Keratinocyte (primary cell): ENCODE results near the gene HYDIN.

Experiments used
- CTCF ChIP-seq, 3 experiments: IDR thresholded peaks in 1 of 3; conservative IDR thresholded peaks in 1 of 3; optimal IDR thresholded peaks in 1 of 3; 2 replicates in 2 of 3; 3 replicates in 1 of 3; pipeline versions ENCODE3 to v1.5.1; 2011; ENCODE audit warnings: low read length in 3 of 3, mild to moderate bottlenecking in 3 of 3, moderate library complexity in 2 of 3, control low read depth in 1 of 3, inconsistent platforms in 1 of 3; ENCODE audit not compliant: insufficient read depth in 2 of 3; ENCODE audit errors: extremely low read depth in 1 of 3
- EZH2 ChIP-seq: IDR thresholded peaks from one replicate; pipeline ENCODE4 v1.6.1; 2012; ENCODE audit warnings: inconsistent platforms, mild to moderate bottlenecking, low read length, moderate library complexity

- TF ChIP-seq EZH2 (no peak), CTCF (optimal IDR thresholded peaks at IDR 0.05 in 1 of 3, IDR thresholded peaks at IDR 0.05 in 1 of 3, conservative IDR thresholded peaks at IDR 0.05 in 1 of 3; ENCODE audit: extremely low read depth in 1 of 3, insufficient read depth in 2 of 3, low read length in 3 of 3) (no peak)
Observed at GRCh38 chr16:70790815-70791214, 439.7 kb downstream of the HYDIN start.
